Breast epithelium (tissue), 3 donors: ENCODE data around the gene NRBP1.

Experiments used
- POLR2A ChIP-seq: fragments of 450-650 bp; IDR thresholded peaks from one replicate; pipeline ENCODE4 v1.6.1; 2016; ENCODE audit warnings: antibody characterized with exemption, mild to moderate bottlenecking, moderate library complexity
- POLR2AphosphoS5 ChIP-seq, 3 donors: sonication (generic); formaldehyde crosslinking; IDR thresholded peaks; one replicate each; pipeline ENCODE4 v1.6.1; 2017; ENCODE audit warnings: antibody characterized with exemption in 3 of 3
- TF ChIP-seq, protein P1 (sequence below), 3 donors: fragments of 450-650 bp; IDR thresholded peaks; one replicate each; pipeline ENCODE4 v1.5.1; 2016 to 2017; ENCODE audit warnings: antibody characterized with exemption in 3 of 3, mild to moderate bottlenecking in 3 of 3, moderate library complexity in 3 of 3

DNA sequence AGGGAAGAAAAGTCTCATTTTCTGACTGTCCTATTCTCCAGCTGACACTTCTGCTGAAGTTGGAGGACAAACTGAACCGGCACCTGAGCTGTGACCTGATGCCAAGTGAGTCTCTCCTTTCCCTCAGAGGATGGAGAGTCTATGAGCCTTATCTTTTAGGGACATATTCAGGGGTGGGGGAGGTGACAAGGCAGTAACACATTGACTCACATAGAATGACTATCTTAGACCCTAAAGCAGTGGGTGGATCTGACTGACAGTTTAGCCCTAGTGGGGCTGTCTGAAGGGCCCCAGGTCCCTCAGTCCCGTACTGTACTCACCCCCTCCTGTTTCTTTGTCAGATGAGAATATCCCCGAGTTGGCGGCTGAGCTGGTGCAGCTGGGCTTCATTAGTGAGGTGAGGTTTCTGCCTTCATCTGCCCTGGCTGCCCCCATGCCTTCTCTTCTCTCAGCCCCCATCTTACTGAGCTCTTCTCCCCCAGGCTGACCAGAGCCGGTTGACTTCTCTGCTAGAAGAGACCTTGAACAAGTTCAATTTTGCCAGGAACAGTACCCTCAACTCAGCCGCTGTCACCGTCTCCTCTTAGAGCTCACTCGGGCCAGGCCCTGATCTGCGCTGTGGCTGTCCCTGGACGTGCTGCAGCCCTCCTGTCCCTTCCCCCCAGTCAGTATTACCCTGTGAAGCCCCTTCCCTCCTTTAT, 12.9 kb downstream of the NRBP1 start:
- TF ChIP-seq, protein P1, sequence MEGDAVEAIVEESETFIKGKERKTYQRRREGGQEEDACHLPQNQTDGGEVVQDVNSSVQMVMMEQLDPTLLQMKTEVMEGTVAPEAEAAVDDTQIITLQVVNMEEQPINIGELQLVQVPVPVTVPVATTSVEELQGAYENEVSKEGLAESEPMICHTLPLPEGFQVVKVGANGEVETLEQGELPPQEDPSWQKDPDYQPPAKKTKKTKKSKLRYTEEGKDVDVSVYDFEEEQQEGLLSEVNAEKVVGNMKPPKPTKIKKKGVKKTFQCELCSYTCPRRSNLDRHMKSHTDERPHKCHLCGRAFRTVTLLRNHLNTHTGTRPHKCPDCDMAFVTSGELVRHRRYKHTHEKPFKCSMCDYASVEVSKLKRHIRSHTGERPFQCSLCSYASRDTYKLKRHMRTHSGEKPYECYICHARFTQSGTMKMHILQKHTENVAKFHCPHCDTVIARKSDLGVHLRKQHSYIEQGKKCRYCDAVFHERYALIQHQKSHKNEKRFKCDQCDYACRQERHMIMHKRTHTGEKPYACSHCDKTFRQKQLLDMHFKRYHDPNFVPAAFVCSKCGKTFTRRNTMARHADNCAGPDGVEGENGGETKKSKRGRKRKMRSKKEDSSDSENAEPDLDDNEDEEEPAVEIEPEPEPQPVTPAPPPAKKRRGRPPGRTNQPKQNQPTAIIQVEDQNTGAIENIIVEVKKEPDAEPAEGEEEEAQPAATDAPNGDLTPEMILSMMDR (IDR thresholded peaks at IDR 0.05) = no peak
- no peak for TF ChIP-seq POLR2A
- no peak for TF ChIP-seq POLR2AphosphoS5 (IDR thresholded peaks at IDR 0.05)
